Right ventricle myocardium inferior (tissue), 1 donor: ENCODE measurements around the gene TENM3. TPM values are rescaled to one million over a fixed set of nuclear protein-coding genes. Genes with fewer than 3 reads are reported as not detected.
"Not testable (repeated sequence)": the region's sequence is repeated elsewhere in the genome, so short reads cannot be mapped to it uniquely, and the experiment has no call there.

Experiments used
- ATAC-seq: fragments of 200-7000 bp; cut with Tn5 transposase; one replicate; pipeline ENCODE4 v1.9.1; 2020; ENCODE audit warnings: mild to moderate bottlenecking, moderate library complexity
- DNase-seq: peaks from one replicate; pipeline ENCODE4 v3.0.0; 2021; ENCODE audit errors: missing footprints
- intact Hi-C: fragments of 100-400 bp; cut with DNase I; formaldehyde crosslinking; loops from one replicate; pipeline ENCODE4 v1.11.0; 2022
- long read RNA-seq: library from polyadenylated mRNA; unstranded; transcript quantifications from one replicate; pipeline ENCODE4 v2.0.0, GENCODE V29; 2021
- total RNA-seq: library from RNA; stranded (reverse); fragmentation: NEBNext Ultra II Directional; extraction: Animal tissue kit (Norgen Biotek cat#: 25700); gene quantifications from one replicate; pipeline ENCODE4 v1.2.1, GENCODE V29; 2021
- donor health status: DM: no; HTN: yes; CAD: no; lungs with severe emphysema.

TENM3 gene
- total RNA-seq: 2.9 TPM
- long read RNA-seq: 0 reads

GRCh38 chr4:182243204-182243603 lies at the start of gene TENM3:
TENM3 (plus strand) TSS chr4:182243402; CDS start chr4:182324021, 80,619 bp downstream.
- ATAC-seq, DNase-seq, intact Hi-C loops: not testable (repeated sequence)

GRCh38 chr4:182194091-182194824 lies 48.9 kb upstream of the TENM3 start:
- ATAC-seq (no peak), DNase-seq (no peak)
- intact Hi-C loops: no loop called here

DNA sequence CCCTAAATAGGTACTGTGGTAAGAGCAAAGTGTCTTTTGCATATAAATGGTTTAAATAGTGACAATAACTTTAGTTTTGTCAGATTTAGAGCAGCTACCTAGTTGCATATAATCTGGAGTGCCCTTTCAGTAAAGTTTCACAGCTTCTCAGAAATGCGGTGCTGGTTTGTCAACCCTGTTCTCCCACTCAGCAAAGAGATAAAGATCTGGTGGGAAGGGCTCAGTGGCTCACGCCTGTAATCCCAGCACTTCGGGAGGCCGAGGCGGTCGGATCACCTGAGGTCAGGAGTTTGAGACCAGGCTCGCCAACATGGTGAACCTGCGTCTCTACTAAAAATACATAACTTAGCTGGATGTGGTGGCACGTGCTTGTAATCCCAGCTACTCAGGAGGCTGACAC lies 45.6 kb upstream of the TENM3 start:
- DNase-seq: no peak
- intact Hi-C loops: no loop called here
- ATAC-seq: no peak

GRCh38 chr4:182201871-182202270 lies 41.3 kb upstream of the TENM3 start:
- intact Hi-C loops: no loop called here
- ATAC-seq: no peak
- no peak for DNase-seq

DNA sequence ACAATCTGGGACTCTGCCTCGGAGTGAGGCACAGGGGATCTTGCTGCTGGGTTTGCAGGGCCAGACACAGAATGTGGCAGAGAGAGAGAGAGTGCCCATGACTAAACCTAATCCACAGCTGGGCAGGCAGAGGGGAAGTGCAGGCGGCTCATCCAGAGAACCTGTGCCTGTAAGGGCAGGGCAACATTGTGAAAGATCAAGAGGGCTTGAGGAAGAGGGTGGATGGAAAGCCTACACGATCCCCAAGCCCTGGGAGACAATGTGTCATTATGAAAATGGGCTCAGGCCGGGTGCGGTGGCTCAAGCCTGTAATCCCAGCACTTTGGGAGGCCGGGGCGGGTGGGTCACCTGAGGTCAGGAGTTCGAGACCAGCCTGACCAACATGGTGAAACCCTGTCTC lies 40.6 kb upstream of the TENM3 start:
- intact Hi-C loops: no loop called here
- ATAC-seq (no peak), DNase-seq (no peak)

DNA sequence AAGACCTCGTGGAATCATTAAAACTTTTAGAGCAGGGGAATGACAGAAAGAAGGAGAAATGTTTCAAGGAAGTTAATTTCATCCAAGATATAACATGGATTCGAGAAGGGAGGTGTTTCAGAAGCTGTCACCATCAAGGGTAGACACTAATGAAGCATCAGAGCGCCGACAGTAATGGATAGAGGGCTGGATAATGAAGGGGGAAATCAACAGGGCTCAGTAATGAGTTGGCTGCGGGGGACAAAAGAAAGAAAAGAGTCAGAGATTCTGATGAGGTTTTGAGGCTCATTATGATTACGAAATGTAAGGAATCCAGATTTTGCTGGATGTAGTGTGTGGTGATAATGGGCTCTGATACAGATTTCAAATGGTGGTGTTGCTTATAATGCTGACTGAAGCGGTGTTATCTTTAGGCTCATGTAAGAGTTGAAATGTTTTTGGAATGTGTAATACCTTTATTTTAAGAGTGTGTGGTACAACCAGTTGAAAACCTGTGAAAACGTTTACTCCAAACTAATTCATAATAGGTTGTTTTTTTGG lies 39.3 kb upstream of the TENM3 start:
- ATAC-seq: no peak

DNA sequence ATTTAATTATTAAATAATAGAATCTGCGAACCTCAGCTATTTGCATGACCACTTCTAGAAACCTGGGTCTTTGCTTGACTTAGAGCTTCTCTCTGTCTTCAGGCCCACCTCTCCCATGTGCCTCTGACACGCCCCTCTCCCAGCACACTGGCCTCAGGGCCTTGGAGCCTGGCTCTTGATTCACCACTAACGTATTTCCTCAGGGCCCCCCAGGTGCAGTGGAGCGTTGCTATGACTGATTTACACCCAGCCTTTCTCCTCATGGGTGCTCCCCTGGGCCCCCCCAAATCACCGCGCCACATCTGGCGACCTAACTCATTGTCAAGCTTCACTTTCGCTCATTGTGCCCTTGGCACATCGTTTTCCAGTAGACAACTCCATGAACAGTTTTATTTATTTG lies 37.9 kb upstream of the TENM3 start:
- intact Hi-C loops: no loop called here
- DNase-seq: no peak
- ATAC-seq: no peak

More for the DNA sequence above, 39.3 kb upstream of the TENM3 start:
- intact Hi-C loops: no loop called here
- DNase-seq: no peak

- intact Hi-C loops: no loop called here
- no peak for ATAC-seq
Measured at GRCh38 chr4:182206266-182206665, 36.9 kb upstream of the TENM3 start.

GRCh38 chr4:182206916-182207315 lies 36.3 kb upstream of the TENM3 start:
- DNase-seq: no peak
- no peak for ATAC-seq
- intact Hi-C loops: no loop called here

More at GRCh38 chr4:182206266-182206665, 36.9 kb upstream of the TENM3 start:
- DNase-seq: no peak

DNA sequence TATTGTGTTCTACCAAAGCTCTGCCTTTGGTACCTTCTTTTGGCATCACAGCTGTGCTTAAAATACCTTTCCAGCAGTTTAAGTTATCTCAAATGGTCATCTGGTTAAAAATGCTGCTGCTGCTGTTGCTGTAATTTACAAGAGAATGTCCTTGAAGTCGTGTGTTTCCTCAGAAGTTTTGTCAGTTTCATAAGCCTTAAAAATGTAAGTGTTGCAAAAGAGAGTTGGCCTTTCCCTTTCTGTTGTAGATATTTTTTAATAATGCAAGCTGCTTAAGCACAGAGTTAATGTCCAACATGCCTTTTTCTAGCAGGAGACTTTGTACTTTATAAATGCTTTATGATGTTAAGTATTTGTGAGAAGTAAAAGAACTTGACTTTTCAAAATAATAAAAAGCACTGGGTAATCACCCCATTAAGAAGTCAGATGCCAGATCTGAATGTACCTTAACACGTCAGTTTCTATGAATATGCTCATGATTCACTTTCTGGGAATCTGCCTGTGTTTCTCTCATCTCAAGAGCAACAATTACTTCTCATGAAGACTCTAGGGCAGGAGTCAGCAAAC lies 35.3 kb upstream of the TENM3 start:
- intact Hi-C loops: no loop called here
- DNase-seq: no peak
- ATAC-seq: no peak

GRCh38 chr4:182208526-182209050 lies 34.6 kb upstream of the TENM3 start:
- ATAC-seq (no peak), DNase-seq (no peak)
- intact Hi-C loops: no loop called here

- ATAC-seq (peak; percentile 48), DNase-seq (no peak)
- intact Hi-C loops: no loop called here
Measured at GRCh38 chr4:182212211-182212761, 30.9 kb upstream of the TENM3 start.

GRCh38 chr4:182213004-182213403 lies 30.2 kb upstream of the TENM3 start:
- ATAC-seq: no peak
- intact Hi-C loops: no loop called here

DNA sequence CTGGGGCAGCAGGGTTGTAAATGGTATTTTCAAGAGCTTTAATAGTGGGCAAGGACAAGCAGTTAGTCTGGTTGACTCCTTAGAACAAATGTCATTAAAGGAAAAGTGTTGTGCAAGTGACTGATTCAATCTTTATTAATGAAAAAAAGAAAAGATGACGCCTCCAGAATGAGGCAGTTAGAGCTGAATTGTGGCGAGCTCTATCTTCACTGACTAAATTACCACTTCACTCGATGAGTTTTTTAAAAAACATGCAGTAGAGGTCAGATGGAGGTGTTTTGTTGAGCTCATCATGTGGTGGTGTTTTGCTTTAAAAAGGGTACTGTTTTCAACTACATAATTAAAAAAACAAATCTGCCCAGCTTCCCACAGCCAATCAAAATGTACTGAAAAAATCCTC lies 28.1 kb upstream of the TENM3 start:
- intact Hi-C loops: no loop called here
- ATAC-seq: no peak

More at GRCh38 chr4:182213004-182213403, 30.2 kb upstream of the TENM3 start:
- no peak for DNase-seq

DNA sequence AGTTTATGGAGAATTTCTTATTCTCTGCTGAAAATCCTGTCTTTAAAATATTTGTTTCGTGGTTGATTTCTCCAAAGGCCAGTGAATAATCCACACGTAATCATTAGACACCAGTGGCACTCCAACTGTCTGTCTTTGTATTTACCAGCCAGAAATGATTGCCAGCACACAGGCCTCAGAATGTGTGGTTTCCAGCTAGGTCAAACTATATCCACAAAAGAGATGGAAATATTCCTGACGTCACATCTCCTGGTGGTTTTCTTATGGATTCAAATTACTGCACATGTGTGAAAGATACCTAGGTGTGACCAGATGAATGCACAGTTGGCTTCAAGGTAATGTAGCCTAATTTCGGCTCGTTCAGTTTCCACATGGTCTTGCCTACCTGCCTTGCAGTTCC lies 27.2 kb upstream of the TENM3 start:
- intact Hi-C loops: no loop called here
- DNase-seq (no peak), ATAC-seq (no peak)

More for the DNA sequence above, 28.1 kb upstream of the TENM3 start:
- no peak for DNase-seq

GRCh38 chr4:182219411-182220056 lies 23.7 kb upstream of the TENM3 start:
- DNase-seq: no peak
- intact Hi-C loops: no loop called here
- ATAC-seq: no peak

DNA sequence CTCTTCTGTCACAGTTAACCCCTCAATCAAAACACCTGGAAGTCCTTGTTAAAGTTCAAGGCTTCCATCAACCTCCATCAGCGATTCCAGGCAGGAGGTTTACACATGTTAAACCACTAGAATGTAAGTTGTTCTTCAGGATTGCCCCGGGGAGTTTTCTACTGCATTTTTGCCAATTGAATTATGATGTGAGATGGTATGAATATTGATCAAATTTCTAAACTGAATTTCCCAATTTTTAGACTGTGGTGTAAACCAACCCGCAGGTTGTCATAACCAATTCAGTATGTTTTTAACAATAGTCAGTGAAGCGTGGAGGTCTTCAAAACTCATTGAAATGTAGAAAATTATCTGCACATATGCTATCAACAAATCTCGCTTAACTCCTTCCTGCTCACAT lies 21.2 kb upstream of the TENM3 start:
- no peak for DNase-seq
- no peak for ATAC-seq
- intact Hi-C loops: no loop called here

- intact Hi-C loops: no loop called here
- ATAC-seq: no peak
- no peak for DNase-seq
Measured at GRCh38 chr4:182222766-182223165, 20.4 kb upstream of the TENM3 start.

DNA sequence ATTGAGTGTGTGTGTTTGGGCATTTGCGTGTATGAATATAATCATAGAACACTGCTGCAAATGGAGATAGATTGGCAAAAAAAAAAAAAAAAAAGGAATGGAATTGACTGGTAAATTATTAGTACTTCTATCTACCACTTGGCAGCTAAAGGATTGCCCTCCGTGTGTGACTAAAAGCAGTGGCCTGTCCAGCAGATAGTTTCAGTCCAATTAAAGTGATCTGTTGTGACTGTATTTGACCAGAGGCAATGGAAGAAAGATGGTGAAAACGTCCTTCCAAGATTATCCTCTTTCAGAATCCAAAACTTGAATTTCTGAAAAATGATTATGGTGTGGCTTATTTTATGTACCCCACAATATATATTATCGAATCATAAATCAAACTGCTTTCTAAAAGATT lies 19.5 kb upstream of the TENM3 start:
- ATAC-seq (no peak), DNase-seq (no peak)
- intact Hi-C loops: no loop called here
